ENCODE data around the gene NDUFS7.
"Not testable (repeated sequence)": the region's sequence is repeated elsewhere in the genome, so short reads cannot be mapped to it uniquely, and the experiment has no call there.

NDUFS7 gene

DNA sequence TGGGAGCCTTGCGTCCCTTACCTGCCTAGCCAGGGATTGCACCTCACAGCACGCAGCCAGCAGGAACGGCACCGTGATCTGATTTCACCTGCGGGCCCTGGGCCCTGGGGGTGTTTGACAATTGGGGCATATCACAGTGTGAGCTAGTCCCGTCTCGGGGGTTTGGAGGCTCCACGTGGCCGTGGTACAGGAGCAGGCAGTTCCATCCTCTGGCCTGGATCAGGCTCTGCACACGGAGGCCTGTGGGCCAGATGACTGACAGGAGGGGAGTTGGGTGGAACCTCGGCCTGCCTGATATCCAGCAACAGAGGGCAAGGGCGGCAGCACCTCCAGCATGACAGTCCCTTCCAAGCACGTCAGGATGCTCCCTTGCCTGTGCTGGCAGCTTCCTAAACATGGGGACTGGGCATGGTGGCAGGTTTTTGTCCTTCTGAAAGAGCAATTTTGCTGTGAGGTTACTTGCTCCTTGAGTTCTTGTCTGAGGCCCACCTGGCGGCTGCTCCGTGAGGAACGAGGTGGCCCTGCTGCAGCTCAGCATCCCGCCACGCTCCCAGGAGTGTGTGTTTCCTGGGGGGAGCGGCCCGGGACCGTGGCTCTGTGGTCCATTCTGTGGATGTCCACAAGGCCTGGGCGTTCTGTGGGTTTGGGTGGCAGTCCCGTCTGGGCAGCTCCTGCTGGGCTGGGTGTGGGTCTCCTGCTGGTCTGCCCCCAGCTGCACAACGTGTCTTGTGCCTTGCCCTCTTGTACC, 48.2 kb downstream of the NDUFS7 start:
- DNase-seq (ENCODE audit: low read depth, low spot score), result no peak

DNA sequence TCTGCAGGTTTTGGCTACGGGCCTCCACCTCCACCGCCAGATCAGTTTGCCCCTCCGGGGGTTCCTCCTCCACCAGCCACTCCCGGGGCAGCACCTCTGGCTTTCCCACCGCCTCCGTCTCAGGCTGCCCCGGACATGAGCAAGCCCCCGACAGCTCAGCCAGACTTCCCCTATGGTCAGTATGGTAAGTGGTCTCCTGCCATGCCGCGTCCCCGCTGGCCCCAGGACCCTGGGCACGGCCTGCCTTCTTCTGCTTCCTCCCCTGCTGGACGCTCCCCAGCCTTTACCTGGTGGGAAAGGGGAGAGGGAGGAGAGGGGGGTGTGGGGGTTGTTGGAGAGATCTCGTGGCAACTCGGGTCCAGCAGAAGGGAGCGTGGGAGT, 48.8 kb downstream of the NDUFS7 start:
- no peak for DNase-seq (ENCODE audit: low read depth, low spot score)

DNA sequence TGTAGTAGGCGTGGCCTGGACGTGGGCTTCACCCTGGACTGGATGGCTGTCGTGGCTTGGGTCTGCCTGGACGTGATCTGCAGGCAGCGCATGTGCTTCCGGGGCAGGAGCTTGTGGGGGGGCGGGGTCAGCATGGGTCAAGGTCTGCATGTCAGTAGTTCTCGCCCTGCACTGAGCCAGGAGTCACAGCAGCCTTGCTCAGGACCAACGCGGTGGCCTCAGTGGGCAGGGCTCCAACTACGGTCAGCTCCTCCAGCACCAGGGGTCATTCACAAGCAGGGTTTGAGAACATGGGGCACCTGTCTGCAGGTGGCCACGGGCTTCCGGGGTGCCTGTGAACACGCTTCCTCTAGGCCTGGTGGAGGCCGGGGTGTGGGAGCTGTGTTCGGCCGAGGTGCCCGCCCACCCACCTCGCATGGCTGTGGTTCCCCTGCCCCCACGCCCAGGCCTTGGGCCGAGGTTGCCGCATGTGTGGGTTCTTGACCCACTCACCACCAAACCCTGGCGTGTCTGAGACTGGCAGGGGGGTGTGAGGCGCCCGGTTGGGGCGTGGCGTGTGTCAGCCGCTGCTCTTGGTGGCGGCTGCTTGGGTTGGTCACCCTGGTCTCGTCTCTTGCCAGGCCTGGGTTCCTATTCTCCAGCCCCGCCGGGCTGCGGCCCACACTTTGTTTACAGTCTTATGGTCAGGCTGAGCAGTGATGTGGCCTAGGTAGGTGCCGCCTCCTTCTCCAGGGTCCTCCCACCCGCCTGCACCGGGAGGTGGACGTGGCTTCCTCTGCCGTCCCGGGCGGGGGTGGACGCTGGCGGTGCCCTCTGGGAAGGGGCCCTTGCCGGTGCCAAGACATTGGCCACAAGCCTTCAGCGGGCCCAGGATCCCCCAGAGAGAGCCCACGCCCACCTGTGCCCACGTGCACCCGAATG, 49.7 kb downstream of the NDUFS7 start:
- no peak for DNase-seq (ENCODE audit: low read depth, low spot score)

DNA sequence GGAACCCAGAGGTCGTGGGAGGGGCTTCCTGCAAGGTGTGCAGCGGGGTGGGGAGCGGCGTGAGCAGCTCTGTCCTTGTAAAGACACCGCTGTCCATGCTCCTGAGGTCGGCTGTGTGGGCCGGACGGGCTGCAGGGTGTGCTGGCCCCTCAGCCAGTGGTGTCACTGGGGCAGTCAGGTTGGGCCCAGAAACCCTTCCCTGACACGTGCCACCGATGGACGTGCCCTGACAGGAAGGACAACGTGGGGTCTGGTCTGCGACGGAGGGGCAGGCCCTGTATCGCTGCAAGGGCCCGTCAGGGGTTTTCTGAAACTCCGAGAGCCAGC, 50.3 kb downstream of the NDUFS7 start:
- DNase-seq (ENCODE audit: low read depth, low spot score), result no peak

DNA sequence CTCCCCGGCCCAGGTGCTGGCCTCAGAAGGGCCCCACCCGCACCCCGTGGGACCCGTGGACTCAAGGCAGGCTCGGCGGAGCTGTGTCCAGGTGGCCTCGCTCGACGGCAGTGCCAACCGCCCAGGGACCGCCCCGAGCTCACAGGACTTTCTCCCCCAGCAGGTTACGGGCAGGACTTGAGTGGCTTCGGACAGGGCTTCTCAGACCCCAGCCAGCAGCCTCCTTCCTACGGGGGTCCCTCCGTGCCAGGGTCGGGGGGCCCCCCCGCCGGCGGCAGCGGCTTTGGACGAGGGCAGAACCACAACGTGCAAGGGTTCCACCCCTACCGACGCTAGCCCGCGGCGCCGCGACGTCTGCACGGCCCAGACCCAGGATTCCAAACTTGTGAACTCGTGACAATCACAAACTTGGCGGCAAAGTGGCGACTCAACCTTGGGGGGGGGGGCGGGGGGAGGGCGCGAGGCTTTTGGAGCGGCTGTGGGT, 50.9 kb downstream of the NDUFS7 start:
- no peak for DNase-seq (ENCODE audit: low read depth, low spot score)

DNA sequence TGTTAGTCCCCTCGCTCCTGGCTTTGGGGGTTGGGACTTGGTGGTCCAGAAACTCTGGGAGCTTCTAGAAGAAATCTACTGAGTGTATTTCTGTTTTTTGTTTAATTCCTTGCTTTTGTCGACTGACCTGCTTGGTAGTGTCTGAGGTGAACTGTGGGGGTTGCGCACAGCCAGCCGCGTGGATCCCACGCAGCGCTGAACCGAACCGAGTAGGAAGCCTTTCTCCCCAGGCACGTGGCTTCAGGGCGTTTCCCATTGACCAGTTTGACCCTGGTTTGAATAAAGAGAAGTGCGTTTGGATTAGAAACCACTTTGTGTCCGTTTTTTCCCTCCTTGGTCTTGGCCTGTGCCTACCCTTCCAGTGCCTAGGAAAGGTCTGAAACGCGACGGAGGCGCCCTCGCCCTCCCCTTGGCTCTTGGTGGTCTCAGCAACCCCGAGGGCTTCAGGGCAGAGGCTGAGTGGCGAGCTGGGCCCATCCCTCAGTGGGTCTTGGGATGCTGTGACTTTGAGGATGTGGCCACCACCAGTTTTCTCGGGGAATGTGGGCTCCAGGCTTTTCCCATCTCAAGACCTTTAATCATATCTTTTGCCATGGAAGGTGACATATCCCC, 51.8 kb downstream of the NDUFS7 start:
- DNase-seq (ENCODE audit: low read depth, low spot score), result no peak

DNA sequence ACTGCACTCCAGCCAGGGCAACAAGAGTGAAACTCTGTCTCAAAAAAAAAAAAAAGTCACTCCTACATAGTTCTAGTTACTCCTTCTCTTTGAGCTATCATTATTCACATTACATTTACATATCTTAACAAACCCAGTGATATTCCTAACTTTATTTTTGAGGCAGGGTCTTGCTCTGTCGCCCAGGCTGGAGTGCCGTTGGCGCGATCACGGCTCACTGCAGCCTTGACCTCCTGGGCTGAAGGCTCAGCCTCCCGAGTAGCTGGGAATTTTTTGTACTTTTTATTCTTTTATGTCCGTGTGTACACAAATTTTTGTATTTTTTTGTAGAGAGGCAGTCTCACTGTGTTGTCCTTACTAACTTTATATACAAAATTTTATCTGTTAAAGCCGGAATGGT, 53.9 kb downstream of the NDUFS7 start:
- no peak for DNase-seq (ENCODE audit: low read depth, low spot score)

DNA sequence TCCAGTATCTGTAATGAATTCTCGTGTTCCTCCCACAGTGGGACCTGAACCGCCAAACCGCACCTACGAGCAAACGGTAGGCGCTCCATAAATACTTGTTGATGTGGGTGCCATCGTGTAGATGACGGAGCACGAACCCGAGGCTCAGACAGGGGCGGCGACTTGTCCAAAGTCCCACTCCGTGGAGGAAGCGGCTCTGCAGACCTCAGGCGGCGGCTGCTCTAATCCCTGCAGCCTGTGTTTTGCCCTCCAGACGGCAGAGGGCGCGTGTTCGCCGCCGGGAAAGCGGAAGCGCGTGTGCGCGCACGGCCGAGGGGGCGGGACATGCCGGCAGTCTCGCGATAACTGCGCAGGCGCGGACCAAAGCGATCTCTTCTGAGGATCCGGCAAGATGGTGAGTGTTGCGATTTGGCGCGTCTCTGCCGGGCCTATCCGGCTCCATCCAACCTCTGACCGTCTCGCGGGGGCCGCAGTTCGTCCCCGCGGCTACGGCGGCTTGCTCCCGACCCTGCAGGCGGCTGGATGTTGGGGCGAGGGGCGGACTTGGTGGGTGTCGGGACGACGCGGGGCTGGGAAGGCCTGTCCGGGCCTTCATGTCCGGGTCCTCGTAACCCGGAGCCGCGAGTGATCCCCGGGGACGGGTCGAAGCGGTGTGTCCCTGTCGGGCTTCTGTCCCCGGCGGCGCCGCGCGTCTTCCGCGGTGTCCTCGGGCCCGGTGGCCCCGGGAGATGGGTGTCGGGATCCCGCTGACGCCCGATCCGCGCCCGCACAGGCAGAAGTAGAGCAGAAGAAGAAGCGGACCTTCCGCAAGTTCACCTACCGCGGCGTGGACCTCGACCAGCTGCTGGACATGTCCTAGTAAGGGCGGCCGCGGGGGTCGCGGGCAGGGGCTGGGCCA, 54.6 kb downstream of the NDUFS7 start, which contains the start of gene RPS15:
TSS of gene RPS15 (plus strand) at position 362 of the 898 bp plus-strand sequence. CDS start at position 392, 30 bp downstream.
- DNase-seq (ENCODE audit: low read depth, low spot score), result peak; percentile 91

DNA sequence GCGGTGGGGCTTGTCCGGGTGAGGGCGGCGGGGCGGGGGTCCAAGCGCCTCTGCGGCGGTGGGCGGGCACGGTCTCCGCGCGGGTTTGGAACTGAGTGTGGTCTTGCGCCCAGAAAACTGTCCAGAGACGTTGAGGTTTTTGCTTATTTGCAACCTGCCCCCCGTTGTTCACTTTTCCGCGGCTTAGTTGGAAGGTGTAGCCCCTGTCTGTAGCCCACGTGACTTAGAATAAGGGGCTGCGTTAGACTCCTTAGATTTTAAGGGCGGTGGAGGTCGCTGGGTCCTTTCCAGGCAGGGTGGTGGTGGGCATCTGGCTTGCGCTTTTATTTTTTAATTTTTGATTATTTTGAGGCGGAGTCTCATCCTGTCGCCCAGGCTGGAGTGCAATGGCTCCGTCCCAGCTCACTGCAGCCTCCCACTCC, 55.2 kb downstream of the NDUFS7 start:
- DNase-seq (ENCODE audit: low read depth, low spot score), result no peak

DNA sequence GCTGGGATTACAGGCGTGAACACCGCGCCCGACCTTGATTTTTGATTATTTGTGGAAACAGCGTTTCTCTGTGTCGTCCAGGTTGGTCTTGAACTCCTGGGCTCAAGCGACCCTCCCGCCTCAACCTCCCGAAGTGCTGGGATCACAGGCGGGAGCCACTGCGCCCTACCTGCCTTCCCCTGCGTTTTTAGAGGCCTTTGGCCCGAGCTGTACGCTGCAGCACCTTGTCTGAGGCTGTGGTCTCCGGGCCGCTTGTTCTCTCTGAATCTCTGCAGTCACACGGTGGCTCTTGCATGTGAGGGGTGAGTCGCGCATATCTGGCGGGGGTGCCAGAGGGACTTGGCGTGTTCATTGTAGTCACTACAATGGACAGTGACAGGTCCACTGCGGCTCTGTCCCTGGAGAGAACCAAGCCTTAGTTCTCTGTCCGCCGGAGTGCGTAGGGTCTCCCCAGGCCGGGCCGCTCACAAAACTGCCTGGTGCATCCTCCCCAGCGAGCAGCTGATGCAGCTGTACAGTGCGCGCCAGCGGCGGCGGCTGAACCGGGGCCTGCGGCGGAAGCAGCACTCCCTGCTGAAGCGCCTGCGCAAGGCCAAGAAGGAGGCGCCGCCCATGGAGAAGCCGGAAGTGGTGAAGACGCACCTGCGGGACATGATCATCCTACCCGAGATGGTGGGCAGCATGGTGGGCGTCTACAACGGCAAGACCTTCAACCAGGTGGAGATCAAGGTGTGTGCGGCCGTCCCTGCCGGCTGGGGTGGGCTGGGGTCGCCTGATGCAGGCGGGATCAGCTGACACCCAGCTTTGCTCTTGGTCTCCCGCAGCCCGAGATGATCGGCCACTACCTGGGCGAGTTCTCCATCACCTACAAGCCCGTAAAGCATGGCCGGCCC, 56.1 kb downstream of the NDUFS7 start:
- not testable (repeated sequence) for DNase-seq (ENCODE audit: low read depth, low spot score)

DNA sequence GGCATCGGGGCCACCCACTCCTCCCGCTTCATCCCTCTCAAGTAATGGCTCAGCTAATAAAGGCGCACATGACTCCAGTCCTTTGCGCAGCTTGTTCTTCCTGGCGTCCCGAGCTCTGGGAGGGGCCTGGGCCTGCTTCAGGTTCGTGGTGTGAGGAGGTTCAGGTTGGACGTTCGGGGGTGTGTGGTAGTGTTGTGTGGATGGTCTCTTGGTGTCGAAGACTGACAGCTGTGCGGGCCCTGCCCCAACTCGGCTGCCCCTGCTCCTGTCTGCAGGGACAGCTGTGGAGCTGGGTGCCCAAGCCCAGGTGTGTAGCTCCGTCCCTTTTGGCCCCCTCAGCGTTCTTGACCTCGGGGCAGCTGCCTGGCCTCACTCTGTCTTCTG, 56.7 kb downstream of the NDUFS7 start:
- no peak for DNase-seq (ENCODE audit: low read depth, low spot score)

DNA sequence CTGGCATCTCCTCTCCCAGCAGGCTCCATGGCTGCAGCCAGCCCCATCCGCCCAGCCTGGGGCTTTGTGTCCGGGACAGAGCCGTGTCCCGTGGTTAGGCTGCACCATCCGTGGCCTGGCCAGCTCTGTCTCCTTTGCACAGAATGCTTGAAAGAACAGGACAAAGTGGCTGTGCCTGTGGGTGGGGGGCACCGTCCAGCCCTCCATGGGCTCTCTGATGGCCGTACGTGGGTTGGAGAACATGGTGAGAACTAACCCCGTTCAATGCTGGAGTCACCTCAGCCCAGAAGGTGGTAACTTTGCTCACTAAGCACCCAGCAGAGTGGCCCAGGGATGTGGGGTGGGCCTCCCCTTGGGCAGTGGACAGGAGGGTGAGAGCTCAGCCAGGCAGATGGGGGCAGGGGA, 57.3 kb downstream of the NDUFS7 start:
- no peak for DNase-seq (ENCODE audit: low read depth, low spot score)

DNA sequence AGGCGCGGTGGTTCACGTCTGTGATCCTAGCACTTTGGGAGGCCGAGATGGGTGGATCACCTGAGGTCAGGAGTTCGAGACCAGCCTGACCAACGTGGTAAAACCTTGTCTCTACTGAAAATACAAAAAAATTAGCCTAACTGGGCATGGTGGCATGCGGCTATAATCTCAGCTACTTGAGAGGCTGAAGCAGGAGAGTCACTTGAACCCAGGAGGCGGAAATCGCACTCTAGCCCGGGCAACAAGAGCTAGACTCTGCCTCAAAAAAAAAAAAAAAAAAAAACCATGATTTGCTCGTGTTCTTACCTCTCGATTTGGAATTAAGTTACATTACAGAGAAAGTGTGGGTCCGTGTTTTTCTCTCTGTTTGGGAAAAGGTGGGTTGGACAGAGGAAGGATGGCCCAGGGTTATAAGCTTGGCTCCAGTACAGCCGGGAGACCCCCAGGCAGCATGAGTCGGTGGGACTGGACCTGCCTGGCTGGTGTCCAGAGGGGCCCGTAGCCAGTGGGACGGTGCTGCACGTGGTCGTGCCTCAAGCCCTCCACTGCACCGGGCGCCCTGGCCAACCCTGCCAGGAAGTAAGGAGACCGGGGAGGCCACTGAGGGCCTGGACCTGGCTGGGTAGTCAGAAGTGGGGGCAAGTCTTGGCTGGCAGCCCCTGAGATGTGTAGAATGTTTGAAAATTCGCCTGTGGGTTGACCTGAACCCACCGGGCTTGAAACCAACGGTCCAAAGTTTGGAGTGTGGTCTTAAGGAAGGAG, 58.2 kb downstream of the NDUFS7 start:
- DNase-seq (ENCODE audit: low read depth, low spot score), result no peak

All from activated CD4-positive, CD25-positive, alpha-beta regulatory T cell treated with anti-CD3 and anti-CD28 coated beads, Interleukin-2, amount 50 U/mL, for 16 hours (primary cell).